Caki2 (cell line): ENCODE data around the gene ACACA. TPM values are rescaled to one million over a fixed set of nuclear protein-coding genes. Genes with fewer than 3 reads are reported as not detected.

Experiments used
- DNase-seq: peaks from one replicate; pipeline ENCODE4 v3.0.0-alpha.2; 2015; ENCODE audit warnings: low read depth
- in situ Hi-C: cut with HindIII; loops from 2 replicates; pipeline ENCODE4 v1.10.0; 2016; ENCODE audit warnings: low sequenced_read_pairs, low pct_unique_long_range_greater_than_20kb, mixed read lengths
- total RNA-seq: library from RNA; depleted of rRNA; stranded (reverse); fragments of >200 nt; shearing (Covaris generic); gene quantifications from 2 replicates; pipeline ENCODE4 v1.2.3, GENCODE V29; 2014; ENCODE audit warnings: low replicate concordance

The ACACA gene
- total RNA-seq, 1 experiment from 2014 or later = 30.8 TPM

DNA sequence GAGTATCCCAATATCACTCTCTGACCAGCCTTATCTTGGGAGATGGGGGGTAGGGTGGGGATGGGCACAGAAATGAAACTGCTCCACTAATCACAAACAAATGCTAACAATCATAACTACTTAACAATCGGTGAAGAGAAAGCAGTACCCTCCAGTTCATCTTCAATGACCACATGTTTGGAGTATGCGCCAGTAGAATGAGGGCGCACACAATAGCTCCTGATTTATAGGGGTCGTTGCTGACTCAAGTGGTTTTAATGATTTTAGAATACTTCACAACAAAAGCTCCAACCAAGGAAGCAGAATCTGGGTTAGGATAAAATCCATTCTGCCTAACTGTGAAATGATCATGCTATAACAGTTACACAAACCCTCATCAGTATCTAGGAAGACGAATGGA lies 273.5 kb downstream of the ACACA start:
- in situ Hi-C loops = no loop called here
- DNase-seq = no peak

DNA sequence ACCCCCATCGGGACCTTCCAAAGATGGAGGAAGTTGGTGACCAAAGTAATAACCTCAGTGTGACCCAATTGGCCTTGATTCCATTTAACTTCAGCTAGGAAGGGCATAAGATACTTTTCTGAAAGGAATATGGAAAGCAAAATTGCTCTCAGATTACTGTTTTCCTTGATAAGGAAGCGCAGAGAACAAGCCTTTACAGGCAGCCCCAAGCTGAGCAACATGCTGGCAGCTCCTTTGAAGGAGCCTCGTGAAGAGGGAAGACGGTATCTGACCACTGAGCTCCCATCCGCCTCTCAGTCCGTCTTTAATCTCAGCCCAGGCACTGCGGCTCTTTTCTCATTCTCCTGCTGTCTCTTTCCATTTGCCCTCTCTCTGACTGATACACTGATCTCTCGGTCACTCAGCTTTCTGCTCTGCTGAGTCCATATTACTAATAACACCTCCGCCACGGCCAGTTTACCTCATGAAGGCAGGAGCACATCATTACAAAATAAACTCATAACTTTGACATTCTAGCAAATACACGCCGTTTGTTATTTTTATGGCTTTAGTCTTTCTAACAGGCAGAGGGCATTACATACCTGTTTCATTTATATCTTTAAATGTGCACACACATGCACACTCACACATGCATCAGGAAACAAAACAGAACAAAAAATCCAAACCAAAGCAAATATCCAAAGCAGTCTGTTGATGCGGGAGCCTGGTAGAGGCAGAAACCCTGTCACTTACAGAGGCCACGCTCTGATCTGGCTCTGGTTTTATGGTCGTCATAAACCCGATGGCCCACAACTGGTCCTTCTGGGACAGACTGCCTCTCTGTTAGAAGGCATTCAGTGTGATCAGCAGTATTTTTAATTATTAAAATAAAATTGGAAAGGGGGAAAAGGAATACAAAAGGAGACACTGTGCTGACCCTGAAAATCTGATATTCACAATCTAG lies 274.7 kb downstream of the ACACA start:
- in situ Hi-C loops = no loop called here
- no peak for DNase-seq

DNA sequence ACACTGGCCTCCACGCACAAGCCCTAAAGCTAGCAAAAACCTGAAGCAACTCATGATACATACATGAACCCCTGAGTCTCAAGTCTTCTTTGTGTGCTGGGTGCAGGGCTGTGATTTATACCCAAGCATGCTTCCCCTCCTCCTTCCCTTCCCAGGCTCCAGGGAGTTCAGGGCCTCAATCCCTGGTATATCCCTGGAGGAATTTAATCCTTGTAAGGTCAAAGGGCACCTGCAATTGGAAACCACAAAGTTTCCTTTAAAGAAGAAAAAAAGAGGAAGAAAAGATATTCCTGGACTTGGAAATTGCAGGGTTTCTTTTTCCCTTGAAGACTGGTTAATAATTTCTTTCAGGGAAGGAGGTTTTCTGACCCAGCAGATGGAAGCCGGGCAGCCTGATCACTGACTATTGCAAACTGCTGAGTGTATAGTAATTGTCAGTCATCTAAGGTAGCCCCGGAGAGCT lies 275.6 kb downstream of the ACACA start:
- in situ Hi-C loops = no loop called here
- DNase-seq = peak; percentile 67

DNA sequence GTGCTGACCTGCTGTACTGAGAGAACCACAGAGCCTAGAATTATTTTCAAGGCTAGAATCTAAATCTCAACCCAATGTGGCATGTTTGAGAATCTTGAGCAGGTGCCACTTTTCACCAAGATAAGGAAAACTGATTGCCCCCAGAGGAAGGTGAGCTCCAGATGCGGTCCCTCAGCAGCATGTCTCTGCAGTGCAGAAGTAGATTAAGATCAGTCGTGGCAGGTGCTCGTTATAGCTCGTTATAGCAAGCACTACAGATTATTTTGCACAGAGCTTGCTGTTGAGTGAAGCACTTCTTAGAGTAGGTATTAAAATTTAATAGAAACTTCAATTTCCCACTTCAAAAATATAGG lies 281.8 kb downstream of the ACACA start:
- DNase-seq = no peak
- in situ Hi-C loops = no loop called here

DNA sequence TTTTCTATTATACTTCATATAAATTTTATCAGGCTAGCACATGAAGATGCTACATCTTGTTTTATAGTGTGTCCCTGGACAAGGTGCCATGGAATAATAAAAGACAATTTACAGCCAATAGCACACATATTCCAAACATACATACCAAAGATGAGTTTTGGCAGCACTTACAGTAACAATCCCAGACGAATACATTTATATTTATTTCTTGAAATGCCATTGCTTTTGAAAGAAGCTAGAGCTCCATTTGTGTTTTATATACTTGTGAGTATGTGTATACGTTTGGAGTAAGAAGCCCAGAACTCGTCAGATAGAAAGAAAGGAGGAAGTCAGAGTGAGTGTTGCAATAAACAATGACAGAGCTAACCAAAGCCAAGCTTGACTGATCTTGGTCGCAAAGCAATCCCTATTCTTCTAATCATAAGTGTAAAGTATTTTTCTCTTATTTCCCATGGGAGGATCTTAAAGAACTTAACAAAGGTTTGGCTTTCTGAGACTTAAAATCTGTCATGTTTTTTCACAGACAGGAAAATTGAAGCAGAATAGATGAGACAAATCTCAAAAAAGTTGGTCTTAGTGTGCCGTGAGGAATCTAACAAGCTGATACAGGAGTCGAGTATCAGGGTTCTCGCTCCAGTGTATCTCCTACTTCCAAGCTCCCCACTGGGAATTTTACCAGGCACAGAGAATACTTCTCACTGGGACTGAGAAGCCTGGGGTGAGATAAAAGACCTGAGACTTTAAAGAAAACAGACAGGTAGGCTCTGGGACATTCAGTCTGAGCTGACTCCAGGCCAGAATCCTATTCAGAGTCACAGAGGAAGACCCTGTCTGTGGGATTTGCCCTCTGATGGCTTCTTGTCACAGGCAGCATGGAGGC lies 282.5 kb downstream of the ACACA start:
- in situ Hi-C loops = no loop called here

DNA sequence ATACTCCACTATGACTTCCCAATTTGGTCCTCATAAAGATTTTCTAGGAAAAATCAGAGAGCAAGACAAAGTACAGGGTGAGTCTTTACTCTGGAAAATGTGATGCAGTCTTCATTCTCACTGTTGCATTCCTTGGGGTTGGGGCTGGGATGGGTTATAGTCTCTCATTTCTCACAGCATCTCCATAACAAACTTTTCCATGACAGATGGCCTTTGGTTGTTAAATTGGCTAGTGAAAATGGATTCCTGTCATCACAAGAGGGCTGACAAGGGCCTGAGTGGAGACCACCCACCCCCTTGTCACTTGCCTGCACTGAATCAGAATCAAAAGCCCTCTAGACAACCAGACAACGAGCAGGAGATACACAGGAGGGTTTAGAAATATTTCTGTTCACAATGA lies 283.2 kb downstream of the ACACA start:
- DNase-seq = no peak
- in situ Hi-C loops = no loop called here

More for the DNA sequence above, 282.5 kb downstream of the ACACA start:
- peak; percentile 13 for DNase-seq

DNA sequence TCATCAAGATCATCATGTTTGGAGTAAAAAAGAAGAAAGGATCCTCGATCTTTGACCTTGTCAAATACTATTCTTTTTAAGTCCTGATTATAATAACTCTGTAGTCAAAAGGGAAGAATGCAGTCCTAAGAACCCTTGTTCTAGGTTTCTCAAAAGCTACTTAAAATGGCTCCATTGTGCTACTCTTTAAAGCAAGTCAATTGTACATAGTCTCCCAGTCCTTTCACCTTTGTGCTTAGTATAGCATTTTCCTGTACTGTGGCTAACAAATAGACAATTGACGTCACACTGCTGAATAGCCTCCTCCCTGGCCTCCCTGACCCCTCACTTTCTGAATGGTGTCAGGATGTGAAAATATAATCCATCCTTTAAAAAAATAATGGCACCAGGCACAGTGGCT lies 285.0 kb downstream of the ACACA start:
- in situ Hi-C loops = no loop called here
- DNase-seq = no peak

DNA sequence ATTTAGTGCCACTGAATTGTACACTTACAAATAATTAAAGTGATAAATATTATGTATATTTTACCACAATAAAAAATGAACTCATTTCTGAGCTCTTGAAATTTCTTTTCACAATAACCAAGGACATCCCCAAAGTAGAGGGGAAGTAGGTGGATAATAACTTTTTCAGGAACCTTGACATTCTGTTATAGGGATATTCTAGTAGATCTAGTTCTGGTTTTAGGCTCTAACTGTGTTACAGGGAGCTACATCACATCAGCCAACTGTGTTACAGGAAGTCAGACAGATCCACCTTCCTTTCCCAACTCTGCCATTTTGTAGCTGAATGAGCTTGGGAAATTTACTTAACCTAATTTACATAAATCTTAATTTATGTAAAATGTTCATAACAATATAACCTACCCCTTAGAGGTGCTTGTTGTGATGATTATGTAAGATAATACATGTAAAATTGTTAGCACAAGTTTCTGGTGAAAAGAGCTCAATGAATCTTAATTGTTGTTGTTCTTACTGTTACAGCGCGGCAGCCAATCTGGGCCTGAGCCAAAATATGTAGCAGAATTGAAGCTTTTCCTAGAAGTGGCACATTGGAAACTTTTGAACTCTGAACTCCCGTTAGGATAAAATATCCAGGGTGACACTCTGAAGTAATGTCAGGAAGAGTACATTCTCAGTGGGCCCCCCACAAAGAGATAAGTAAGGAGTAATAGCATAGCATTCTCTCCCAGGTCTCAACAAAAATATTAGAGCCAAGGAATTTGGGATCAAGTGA lies 288.1 kb downstream of the ACACA start:
- in situ Hi-C loops = no loop called here
- no peak for DNase-seq

DNA sequence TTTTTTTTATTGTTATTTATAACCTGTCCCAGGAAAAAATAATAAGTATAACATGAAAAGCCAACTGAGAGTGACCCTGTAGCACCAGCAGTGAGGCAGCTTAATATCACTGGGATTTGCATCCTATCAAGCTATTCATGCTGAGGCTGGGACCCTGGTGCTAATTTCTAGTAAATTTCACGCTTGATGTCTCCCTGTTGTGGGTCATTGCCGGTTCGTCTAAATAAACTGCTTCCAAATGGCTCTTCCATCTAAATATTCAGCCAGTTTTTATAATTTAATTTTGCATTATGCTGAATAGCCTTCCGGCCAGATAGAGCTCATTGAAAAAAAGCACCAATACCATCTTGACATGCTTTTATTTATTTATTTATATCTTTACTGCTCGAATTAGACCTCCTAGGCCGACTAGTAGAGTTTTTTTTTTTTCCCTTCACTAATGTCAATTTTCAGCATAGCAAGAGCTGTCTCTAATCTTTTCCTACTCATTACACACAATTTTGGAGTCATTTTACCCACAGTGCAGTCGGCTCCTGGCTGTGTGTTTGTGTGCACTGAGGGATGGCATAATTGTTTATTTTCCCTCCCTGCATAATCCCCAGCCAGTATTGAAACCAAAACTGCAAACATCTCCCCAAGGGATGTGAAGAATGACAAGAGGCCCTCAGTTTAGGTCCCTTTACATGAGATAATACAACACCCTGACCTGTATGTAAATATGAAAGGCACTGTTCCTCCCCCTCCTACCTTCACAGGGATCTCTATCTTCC lies 289.1 kb downstream of the ACACA start:
- in situ Hi-C loops = no loop called here
- DNase-seq = no peak

DNA sequence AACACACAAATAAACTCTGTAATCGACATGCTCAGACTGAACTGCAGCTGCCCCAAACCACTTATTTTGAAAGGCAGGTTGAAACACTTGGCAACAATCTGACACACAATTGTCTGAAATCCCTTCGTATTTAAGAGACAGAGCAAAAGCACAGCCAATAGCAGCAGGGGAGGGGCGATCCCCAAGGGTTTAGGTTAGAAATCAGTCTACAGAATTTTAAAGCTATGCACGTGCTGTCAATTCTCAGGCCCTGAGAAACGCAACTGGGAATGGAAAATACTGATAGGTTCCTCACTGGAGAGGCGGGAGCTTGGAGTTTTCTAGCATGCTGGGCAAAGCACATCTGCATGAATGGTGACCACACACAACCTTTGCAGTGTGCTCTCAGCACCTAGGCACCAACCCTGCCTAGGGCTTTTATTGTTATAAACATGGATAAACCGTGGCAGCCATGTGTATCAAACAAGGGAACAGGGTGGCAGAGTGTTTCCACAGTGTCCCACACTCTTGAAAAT lies 289.9 kb downstream of the ACACA start:
- DNase-seq = no peak
- in situ Hi-C loops = no loop called here

DNA sequence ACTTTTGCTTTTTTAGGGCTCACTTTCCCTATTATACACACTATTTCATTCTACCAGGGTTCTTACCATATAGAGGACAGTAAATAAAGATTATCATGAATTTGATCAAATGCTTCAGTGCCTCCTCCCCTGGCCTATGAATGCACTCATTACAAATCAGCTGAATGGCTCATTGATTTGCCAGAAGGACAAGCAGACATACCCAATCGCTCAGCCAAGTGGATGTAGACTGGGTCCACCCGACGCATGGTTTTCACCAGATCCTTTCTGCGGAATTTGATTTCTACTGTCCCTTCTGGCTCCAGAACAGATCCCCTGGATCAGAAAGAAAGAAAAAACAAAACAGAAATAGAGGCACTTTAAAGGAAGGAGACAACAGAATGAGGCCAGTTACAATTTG lies 295.3 kb downstream of the ACACA start:
- in situ Hi-C loops = no loop called here

DNA sequence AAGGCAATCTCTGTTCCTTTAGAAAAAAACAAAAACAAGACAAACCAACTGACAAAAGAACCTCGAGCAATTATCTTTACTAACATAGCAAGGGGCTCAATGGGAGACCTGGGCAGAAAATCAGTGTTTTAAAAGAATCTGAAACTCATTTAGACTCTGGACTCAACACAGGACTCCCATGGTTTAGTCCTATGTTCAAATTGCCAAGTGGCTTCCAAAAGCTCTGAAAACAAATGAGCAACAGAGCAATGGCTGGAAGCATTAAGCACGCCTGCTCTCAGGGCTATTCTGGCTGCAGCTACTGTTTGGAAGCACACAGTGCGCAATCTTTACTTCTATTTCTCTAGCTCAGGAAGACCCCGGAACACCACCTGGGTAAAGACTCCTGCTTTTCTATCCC lies 295.9 kb downstream of the ACACA start:
- in situ Hi-C loops = no loop called here
- no peak for DNase-seq

More for the DNA sequence above, 295.3 kb downstream of the ACACA start:
- DNase-seq = no peak

DNA sequence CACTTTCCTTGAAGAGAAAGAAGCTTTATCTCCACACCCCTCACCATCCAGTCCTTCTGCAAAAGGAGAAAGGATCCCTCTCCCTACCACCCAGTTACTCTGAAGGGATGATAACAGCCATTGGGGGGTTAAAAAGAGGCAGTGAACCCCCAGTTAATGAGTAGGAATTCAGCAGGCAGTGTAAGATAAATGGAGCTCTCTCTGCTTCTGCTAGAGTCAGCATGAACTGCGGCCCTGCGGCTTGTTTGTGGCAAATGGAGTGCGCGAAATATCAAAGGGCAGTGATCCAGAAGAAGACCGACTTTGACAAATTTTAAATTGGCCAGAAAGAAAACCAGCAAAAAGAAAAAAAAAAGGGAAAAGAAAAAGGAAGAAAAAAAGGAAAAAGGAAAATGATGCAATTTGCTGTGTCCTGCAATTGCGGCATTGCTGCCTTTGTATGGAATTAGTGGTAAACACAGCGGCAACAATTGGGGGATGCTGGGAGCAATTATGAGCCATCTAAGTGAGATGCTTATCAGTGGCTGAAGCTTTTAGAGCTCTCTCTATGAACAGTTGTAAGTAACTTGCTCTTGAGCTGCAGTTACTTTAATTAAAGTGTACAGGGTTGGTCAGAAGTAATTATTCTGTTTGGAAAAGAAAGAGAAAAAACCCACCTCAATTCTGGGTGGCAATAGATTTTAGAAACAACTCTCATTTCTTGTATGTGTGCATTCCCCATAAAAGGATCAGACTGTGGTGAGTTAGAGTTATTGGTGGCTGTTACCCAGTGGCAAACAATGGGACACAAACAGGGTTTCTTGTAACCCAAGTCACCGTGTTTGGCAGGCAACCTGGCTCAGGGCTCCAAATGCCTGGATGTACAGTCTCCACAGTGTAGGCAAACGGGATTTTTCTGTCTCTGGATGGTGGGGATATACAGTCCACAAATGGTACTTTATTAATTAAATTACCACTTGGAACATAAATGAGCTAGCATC lies 296.6 kb downstream of the ACACA start:
- no peak for DNase-seq
- in situ Hi-C loops = no loop called here

DNA sequence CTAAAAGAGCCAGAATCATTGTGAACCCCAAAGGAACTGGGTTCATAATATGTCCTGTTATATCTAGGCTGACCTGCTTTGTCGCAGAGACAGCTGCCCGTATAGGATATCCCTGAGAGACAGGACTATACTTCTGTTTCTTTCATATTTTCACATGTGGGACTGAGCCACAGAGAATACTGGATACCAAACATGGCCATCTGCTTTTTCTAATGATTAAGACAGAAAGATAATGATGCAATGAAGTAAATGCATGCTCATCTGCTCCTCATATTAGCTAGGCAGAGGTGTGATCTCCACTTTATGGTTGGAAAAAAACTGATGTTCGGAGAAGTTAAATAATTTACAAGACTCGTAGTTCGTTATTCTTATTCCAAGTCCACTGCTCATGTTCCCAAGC lies 297.5 kb downstream of the ACACA start:
- in situ Hi-C loops = no loop called here
- DNase-seq = no peak

DNA sequence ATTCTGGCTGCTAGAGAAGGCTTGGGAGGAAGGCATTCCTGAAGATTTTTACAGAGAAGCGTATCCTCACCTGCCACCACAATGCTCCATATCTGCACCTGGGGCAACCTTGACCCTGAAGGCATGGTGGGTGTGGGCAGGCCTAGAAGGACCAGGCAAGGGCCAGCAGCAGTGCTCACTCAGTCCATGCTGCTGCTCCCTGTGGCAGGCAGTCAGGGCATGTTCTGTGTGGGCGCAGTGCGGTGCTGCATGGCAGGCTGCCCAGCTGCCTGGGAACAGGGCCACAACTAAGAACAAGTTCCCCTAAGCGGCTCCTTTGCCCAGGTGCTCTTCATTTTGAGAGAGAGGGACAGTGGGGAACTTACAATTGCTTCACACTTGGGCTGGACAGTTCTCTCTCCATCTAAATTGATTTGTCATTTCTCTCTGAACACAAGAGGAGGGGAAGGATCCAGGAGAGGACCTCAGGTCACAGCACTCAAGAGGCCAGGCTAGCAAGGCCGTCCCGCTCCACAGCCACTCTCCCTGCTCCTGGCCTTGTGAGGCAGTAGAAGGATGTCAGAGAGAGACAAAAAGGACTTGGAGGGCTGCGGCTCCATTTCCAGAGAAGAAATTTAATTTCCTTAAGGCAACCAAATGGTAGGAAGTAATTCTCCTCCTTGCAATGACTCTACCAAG lies 299.1 kb downstream of the ACACA start:
- in situ Hi-C loops = no loop called here
- DNase-seq = no peak

DNA sequence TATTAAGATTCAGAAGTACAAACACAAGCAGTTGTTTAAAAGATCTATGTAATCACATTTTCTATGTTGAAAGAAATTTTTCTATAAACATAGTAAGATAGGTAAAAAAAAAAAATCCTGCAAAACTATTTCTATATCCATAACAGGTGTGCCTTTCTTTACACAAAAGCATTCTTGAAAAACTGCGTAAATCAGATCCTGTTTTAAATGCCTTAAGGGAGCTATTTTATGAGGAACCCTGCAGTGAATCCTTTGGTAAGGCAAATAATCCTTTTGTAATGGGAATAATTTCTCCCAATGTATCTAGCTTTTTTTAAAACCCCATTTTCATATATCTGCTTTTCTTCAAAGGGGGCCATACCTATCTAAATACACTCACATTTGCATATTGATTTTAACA lies 300.6 kb downstream of the ACACA start:
- no peak for DNase-seq
- in situ Hi-C loops = no loop called here
